ENCODE data around the gene TIMELESS.

Gene TIMELESS

DNA sequence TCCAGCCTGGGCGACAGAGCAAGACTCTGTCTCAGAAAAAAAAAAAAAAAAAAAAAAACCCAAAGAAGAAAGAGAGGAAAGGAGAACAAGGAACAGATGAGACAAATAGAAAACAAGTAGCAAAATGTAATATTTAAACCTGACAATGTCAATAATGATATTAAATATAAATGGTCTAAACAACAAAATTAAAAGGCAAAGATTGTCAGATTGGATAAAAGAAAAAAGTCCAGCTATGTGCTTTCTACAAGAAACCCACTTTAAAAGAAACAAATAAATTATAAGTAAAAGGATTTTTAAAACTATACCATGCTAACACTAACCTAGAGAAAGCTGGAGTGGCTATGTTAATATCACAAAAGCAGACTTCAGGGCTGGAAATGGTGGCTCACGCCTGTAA lies 56.9 kb downstream of the TIMELESS start:
- no peak for TF ChIP-seq SIN3A (IDR thresholded peaks at IDR 0.05; ENCODE audit: borderline replicate concordance, insufficient read depth, low read length)
- TF ChIP-seq, protein P1, sequence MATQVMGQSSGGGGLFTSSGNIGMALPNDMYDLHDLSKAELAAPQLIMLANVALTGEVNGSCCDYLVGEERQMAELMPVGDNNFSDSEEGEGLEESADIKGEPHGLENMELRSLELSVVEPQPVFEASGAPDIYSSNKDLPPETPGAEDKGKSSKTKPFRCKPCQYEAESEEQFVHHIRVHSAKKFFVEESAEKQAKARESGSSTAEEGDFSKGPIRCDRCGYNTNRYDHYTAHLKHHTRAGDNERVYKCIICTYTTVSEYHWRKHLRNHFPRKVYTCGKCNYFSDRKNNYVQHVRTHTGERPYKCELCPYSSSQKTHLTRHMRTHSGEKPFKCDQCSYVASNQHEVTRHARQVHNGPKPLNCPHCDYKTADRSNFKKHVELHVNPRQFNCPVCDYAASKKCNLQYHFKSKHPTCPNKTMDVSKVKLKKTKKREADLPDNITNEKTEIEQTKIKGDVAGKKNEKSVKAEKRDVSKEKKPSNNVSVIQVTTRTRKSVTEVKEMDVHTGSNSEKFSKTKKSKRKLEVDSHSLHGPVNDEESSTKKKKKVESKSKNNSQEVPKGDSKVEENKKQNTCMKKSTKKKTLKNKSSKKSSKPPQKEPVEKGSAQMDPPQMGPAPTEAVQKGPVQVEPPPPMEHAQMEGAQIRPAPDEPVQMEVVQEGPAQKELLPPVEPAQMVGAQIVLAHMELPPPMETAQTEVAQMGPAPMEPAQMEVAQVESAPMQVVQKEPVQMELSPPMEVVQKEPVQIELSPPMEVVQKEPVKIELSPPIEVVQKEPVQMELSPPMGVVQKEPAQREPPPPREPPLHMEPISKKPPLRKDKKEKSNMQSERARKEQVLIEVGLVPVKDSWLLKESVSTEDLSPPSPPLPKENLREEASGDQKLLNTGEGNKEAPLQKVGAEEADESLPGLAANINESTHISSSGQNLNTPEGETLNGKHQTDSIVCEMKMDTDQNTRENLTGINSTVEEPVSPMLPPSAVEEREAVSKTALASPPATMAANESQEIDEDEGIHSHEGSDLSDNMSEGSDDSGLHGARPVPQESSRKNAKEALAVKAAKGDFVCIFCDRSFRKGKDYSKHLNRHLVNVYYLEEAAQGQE (IDR thresholded peaks at IDR 0.05; ENCODE audit: insufficient read depth in 1 of 2, low read depth in 2 of 2, low read length in 2 of 2): no peak
- no peak for TF ChIP-seq FOXP2 (optimal IDR thresholded peaks at IDR 0.05; ENCODE audit: borderline replicate concordance, extremely low read depth, extremely low read length, insufficient read depth)
- no peak for TF ChIP-seq TAF1 (IDR thresholded peaks at IDR 0.05; ENCODE audit: borderline replicate concordance, insufficient read depth, low read length)
- no peak for TF ChIP-seq POLR2AphosphoS5 (IDR thresholded peaks at IDR 0.05; ENCODE audit: low read depth, low read length)

DNA sequence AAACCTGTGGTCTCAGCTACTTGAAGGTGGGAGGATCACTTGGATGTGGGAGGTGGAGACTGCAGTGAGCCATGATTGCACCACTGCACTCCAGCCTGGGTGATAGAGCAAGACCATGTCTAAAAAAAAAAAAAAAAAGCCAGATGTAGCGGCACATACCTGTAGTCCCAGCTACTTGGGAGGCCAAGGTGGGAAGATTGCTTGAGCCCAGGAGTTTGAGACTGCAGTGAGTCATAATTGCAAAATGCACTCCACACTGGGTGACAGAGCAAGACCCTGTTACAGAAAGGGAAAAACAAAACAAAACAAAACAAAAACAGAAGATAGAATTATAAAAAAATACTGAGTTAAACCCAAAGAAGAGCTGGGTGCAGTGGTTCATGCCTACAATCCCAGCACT lies 57.5 kb downstream of the TIMELESS start:
- no peak for TF ChIP-seq SIN3A (IDR thresholded peaks at IDR 0.05; ENCODE audit: borderline replicate concordance, insufficient read depth, low read length)
- no peak for TF ChIP-seq FOXP2 (optimal IDR thresholded peaks at IDR 0.05; ENCODE audit: borderline replicate concordance, extremely low read depth, extremely low read length, insufficient read depth)
- TF ChIP-seq, protein P1 (IDR thresholded peaks at IDR 0.05; ENCODE audit: insufficient read depth in 1 of 2, low read depth in 2 of 2, low read length in 2 of 2): no peak
- TF ChIP-seq POLR2AphosphoS5 (IDR thresholded peaks at IDR 0.05; ENCODE audit: low read depth, low read length): no peak
- TF ChIP-seq TAF1 (IDR thresholded peaks at IDR 0.05; ENCODE audit: borderline replicate concordance, insufficient read depth, low read length): no peak

DNA sequence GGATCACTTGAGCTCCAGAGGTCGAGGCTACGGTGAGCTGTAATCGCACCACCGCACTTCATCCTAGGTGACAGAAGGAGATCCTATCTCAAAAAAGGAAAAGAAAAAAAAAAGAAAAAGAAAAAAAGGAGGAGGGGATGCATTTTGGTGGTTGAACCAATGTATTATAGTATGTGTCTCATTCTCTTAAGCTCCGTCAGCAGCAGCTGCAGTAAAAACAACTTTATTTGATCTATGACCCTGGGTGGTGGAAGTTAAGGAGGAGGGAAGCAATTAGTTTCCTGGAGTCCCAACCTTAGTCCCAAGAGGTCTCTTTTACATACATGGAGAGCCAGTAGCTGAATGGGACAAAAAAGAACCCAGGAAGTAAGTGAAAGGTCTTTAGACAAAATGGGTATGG lies 59.8 kb downstream of the TIMELESS start:
- TF ChIP-seq, protein P1 (IDR thresholded peaks at IDR 0.05; ENCODE audit: insufficient read depth in 1 of 2, low read depth in 2 of 2, low read length in 2 of 2): no peak
- TF ChIP-seq SIN3A (IDR thresholded peaks at IDR 0.05; ENCODE audit: borderline replicate concordance, insufficient read depth, low read length): no peak
- TF ChIP-seq FOXP2 (optimal IDR thresholded peaks at IDR 0.05; ENCODE audit: borderline replicate concordance, extremely low read depth, extremely low read length, insufficient read depth): no peak
- no peak for TF ChIP-seq TAF1 (IDR thresholded peaks at IDR 0.05; ENCODE audit: borderline replicate concordance, insufficient read depth, low read length)
- TF ChIP-seq POLR2AphosphoS5 (IDR thresholded peaks at IDR 0.05; ENCODE audit: low read depth, low read length): no peak

DNA sequence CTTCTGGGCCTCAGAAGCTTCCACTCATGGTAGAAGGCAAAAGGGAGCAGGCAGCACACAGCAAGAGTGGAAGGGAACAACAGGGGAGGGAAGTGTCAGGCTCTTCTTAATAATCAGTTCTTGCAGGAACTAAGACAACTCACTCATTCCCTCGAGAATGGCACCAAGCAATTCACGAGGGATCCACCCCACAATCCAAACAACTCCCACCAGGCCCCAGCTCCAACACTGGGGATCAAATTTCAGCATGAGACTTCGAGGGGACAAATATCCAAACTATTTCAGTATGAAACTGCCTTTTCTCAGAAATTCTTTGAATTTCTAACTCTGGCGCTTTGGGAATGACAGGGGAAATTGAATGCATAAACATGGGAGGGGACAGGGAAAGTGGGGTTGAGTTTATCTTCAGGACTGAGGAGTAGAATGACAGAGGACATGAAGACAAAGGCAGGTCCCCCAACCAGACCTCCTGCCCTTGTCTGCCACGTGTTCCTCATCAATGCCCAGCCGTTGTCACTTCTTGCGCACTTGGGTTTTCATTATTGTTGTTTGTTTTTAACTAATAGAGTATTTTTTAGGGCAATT lies 62.0 kb downstream of the TIMELESS start:
- no peak for TF ChIP-seq FOXP2 (optimal IDR thresholded peaks at IDR 0.05; ENCODE audit: borderline replicate concordance, extremely low read depth, extremely low read length, insufficient read depth)
- TF ChIP-seq, protein P1 (IDR thresholded peaks at IDR 0.05; ENCODE audit: insufficient read depth in 1 of 2, low read depth in 2 of 2, low read length in 2 of 2): no peak
- TF ChIP-seq SIN3A (IDR thresholded peaks at IDR 0.05; ENCODE audit: borderline replicate concordance, insufficient read depth, low read length): no peak
- TF ChIP-seq POLR2AphosphoS5 (IDR thresholded peaks at IDR 0.05; ENCODE audit: low read depth, low read length): no peak
- TF ChIP-seq TAF1 (IDR thresholded peaks at IDR 0.05; ENCODE audit: borderline replicate concordance, insufficient read depth, low read length): no peak
